Psoas muscle (tissue), 8 donors: ENCODE data around the gene CHMP6. TPM values are rescaled to one million over a fixed set of nuclear protein-coding genes. Genes with fewer than 3 reads are reported as not detected.

Experiments used
- ATAC-seq, 4 donors: fragments of 200-7000 bp; cut with Tn5 transposase; one replicate each; pipeline ENCODE4 v1.9.1; 2020; ENCODE audit warnings: moderate library complexity in 3 of 4, mild to moderate bottlenecking in 2 of 4
- DNase-seq, 2 donors: peaks; one replicate each; pipeline ENCODE4 v3.0.0-alpha.2; 2020
- H3K27ac ChIP-seq: fragments of 200-600 bp; one replicate; pipeline ENCODE4 v1.8.0; 2022
- H3K27me3 ChIP-seq, 3 donors: fragments of 200-600 bp in 1 of 3; one replicate each; pipeline versions ENCODE4 v1.6.1 to v1.8.0; 2013 to 2022; ENCODE audit warnings: low read length in 2 of 3, mild to moderate bottlenecking in 2 of 3, moderate library complexity in 1 of 3; ENCODE audit not compliant: insufficient read depth in 3 of 3
- H3K36me3 ChIP-seq, 2 donors: fragments of 200-600 bp in 1 of 2; one replicate each; pipeline versions ENCODE4 v1.6.1 to v1.8.0; 2013 to 2022; ENCODE audit warnings: low read depth in 1 of 2, mild to moderate bottlenecking in 1 of 2, moderate library complexity in 1 of 2; ENCODE audit not compliant: insufficient read depth in 1 of 2
- H3K4me1 ChIP-seq: fragments of 200-600 bp; one replicate; pipeline ENCODE4 v1.8.0; 2022
- H3K4me3 ChIP-seq: fragments of 200-600 bp; one replicate; pipeline ENCODE4 v1.8.0; 2022; ENCODE audit warnings: mild to moderate bottlenecking
- H3K9me3 ChIP-seq: fragments of 200-600 bp; one replicate; pipeline ENCODE4 v1.8.0; 2022
- WGBS, 3 donors: extraction: QIAGEN DNeasy Blood & Tissue Kit; methylation state at CpG; one replicate each; pipeline versions ENCODE4 v1.1.6 to v1.1.7; 2013; 5-methylcytosine and 5-hydroxymethylcytosine counted together
- intact Hi-C, 2 donors: fragments of 100-400 bp; cut with DNase I; formaldehyde crosslinking; loops; one replicate each; pipeline versions ENCODE4 v1.11.0 to v1.14.2; 2022
- polyA plus RNA-seq, 3 donors: library from polyadenylated mRNA; stranded (reverse); fragments of 200-250 nt; gene quantifications; one replicate each; pipeline ENCODE4 v1.2.3, GENCODE V29; 2013
- total RNA-seq, 4 donors: library from RNA; stranded (reverse); fragmentation: NEBNext Ultra II Directional in 2 of 4; extraction: Animal tissue kit (Norgen Biotek cat#: 25700) in 2 of 4; gene quantifications; one replicate each; pipeline versions ENCODE4 v1.2.1 to v1.2.4, GENCODE V29; 2021 to 2023
- TF ChIP-seq, protein P1 (sequence below): fragments of 200-600 bp; IDR thresholded peaks from one replicate; pipeline ENCODE4 v1.8.0; 2022; ENCODE audit warnings: antibody characterized with exemption
- donor health status: healthy with polysubstance abuse.
- donor health status: DM: no; HTN: no; CAD: no; lungs with moderate emphysema.
- donor health status: Bipolar disorder and iron deficiency.
- donor health status: healthy.
- donor health status: DM: yes; HTN: yes; CAD: no.
- donor health status: DM: no; HTN: no; CAD: no.
- donor health status: DM: no; HTN: no; CAD: no.
- donor health status: DM: yes; HTN: yes; CAD: no.

Gene CHMP6
- total and polyA plus RNA-seq, 7 donors: 32.0 to 53.2 (median 36.9) TPM

- DNase-seq (peak in 1 of 2 donors; percentile 44), ATAC-seq (no peak)
- Histone ChIP-seq H3K9me3 (no peaks in the 10 kb centered on the region), H3K27ac (no peak overlapping the region), H3K4me1 (no peaks in the 10 kb centered on the region), H3K36me3 (peaks cover 0 to 73% of the 10 kb centered on the region in 2 donors), H3K4me3 (no peak overlapping the region), H3K27me3 (no peaks in the 10 kb centered on the region)
- WGBS, 3 donors: 91% methylated on average over 48 of the region's 48 CpGs
- intact Hi-C loops: no loop called here
- TF ChIP-seq, protein P1, sequence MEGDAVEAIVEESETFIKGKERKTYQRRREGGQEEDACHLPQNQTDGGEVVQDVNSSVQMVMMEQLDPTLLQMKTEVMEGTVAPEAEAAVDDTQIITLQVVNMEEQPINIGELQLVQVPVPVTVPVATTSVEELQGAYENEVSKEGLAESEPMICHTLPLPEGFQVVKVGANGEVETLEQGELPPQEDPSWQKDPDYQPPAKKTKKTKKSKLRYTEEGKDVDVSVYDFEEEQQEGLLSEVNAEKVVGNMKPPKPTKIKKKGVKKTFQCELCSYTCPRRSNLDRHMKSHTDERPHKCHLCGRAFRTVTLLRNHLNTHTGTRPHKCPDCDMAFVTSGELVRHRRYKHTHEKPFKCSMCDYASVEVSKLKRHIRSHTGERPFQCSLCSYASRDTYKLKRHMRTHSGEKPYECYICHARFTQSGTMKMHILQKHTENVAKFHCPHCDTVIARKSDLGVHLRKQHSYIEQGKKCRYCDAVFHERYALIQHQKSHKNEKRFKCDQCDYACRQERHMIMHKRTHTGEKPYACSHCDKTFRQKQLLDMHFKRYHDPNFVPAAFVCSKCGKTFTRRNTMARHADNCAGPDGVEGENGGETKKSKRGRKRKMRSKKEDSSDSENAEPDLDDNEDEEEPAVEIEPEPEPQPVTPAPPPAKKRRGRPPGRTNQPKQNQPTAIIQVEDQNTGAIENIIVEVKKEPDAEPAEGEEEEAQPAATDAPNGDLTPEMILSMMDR: no peak
These were observed 43.3 kb upstream of the CHMP6 start for GRCh38 chr17:80948019-80948975.

DNA sequence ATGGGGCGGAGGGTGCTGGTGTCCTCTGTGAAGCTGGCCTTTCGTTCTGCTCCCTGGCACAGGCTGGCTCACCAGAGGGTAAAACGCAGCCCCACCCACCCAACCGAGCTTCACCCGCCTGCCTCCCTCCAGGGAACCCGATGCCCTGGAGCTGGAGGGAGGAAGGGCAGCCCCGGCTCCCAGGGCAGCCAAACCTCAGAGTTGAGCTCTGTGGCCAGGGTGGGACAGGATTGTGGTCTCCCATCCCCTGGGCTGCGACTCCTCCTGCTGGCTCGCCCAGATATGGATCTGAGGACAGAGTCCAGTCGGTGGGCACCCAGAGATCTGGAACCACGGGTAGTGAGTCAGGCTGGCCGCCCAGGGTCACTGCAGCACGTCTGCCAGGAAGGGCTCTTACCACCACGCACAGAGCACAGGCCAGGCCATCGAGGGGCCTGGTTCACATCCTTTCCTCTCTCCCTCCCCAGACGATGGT, 42.6 kb upstream of the CHMP6 start:
- ATAC-seq: no peak
- DNase-seq: peak in 1 of 2 donors; percentile 28
- no peak overlapping the region for H3K4me3 ChIP-seq
- H3K36me3 ChIP-seq: peaks cover 0 to 79% of the 10 kb centered on the region in 2 donors
- 86 to 95% (median 90%) methylated on average over 16 of the region's 16 CpGs for WGBS, 3 donors
- TF ChIP-seq, protein P1: no peak
- H3K27me3 ChIP-seq: no peaks in the 10 kb centered on the region
- intact Hi-C loops: no loop called here
- H3K4me1 ChIP-seq: no peaks in the 10 kb centered on the region
- H3K9me3 ChIP-seq: no peaks in the 10 kb centered on the region
- no peak overlapping the region for H3K27ac ChIP-seq

- H3K36me3 ChIP-seq: peaks cover 0 to 79% of the 10 kb centered on the region in 2 donors
- H3K4me3 ChIP-seq: no peak overlapping the region
- H3K9me3 ChIP-seq: no peaks in the 10 kb centered on the region
- WGBS, 3 donors: 87 to 92% (median 90%) methylated on average over 44 of the region's 44 CpGs
- no peaks in the 10 kb centered on the region for H3K4me1 ChIP-seq
- no peak overlapping the region for H3K27ac ChIP-seq
- intact Hi-C loops: no loop called here
- DNase-seq: peak in 1 of 2 donors; percentile 42
- TF ChIP-seq, protein P1: no peak
- ATAC-seq: peak in 2 of 4 donors; percentile 12
- H3K27me3 ChIP-seq: no peaks in the 10 kb centered on the region
These were observed 41.9 kb upstream of the CHMP6 start for GRCh38 chr17:80949451-80950421.

GRCh38 chr17:80950466-80951120, 41.0 kb upstream of the CHMP6 start:
- intact Hi-C loops: no loop called here
- Histone ChIP-seq H3K4me3 (no peak overlapping the region), H3K9me3 (no peaks in the 10 kb centered on the region), H3K4me1 (no peaks in the 10 kb centered on the region), H3K36me3 (peaks cover 0 to 78% of the 10 kb centered on the region in 2 donors), H3K27me3 (no peaks in the 10 kb centered on the region), H3K27ac (no peak overlapping the region)
- WGBS, 3 donors: 90 to 94% (median 91%) methylated on average over 17 of the region's 17 CpGs
- TF ChIP-seq, protein P1: no peak
- peak in 1 of 2 donors; percentile 36 for DNase-seq
- ATAC-seq: no peak
